Measurements from ENCODE around the gene MYL4.

GRCh38 chr17:47231334-47231733, 22.2 kb downstream of the MYL4 start:
- TF ChIP-seq POLR2AphosphoS5 (IDR thresholded peaks at IDR 0.05; ENCODE audit: low read depth, low read length) (no peak), POLR2A (IDR thresholded peaks at IDR 0.05; ENCODE audit: low read depth, low read length) (no peak), TAF1 (IDR thresholded peaks at IDR 0.05; ENCODE audit: borderline replicate concordance, low read depth, low read length) (no peak)

All from GM12892 (cell line).